GM18870 (cell line): Measurements from ENCODE around the gene FAM240B.

Experiments used
- ATAC-seq: cut with Tn5 transposase; IDR thresholded peaks from one replicate; pipeline ENCODE4 v1.9.1; 2021; ENCODE audit warnings: moderate library complexity; ENCODE audit not compliant: unreplicated experiment

The FAM240B gene

GRCh38 chr9:38720083-38720745 lies at the start of gene FAM240B:
FAM240B (minus strand) TSS chr9:38720133; CDS start chr9:38703999, 16,134 bp downstream.
- ATAC-seq = no peak

GRCh38 chr9:38768351-38768761 lies 48.4 kb upstream of the FAM240B start:
- ATAC-seq = no peak

DNA sequence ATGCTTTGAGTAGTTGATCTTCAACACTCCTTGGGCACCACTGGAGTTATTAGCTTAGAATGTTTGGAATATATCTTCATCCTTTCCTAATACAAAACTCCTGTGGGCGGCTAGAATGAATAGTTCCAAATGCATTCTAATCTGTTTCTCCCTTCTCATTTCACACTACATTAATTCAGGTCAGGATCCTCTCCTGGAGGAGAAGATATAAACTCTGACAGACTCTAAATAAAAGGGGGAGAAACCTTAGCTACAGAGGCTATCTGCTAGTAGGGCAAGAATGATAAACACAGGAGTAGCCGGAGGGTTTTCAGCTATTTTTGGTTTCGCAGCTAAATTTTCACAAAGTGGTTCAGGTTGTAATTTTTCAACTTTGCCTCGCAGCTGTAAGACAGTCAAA lies 45.2 kb upstream of the FAM240B start:
- ATAC-seq = no peak

DNA sequence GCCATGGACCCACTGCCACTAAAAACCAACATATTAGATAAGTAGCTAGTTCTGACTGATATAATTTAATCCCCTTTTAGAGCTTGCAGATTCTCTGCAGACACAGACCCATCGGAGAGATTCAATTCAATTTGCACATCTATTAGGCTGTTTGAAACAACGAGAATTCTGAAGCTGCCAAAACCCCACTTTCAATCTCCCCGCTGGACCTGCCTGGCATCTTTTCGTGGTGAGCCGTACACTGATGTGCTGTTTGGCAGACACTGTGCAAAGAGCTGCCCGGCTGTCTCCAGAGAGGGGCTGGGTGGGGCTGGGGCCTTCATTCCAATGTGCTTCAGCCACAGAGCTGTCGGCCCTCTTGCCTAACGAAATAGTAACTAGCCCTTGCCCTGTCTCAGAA lies 42.1 kb upstream of the FAM240B start:
- no peak for ATAC-seq

GRCh38 chr9:38761339-38761738 lies 41.4 kb upstream of the FAM240B start:
- ATAC-seq = no peak

DNA sequence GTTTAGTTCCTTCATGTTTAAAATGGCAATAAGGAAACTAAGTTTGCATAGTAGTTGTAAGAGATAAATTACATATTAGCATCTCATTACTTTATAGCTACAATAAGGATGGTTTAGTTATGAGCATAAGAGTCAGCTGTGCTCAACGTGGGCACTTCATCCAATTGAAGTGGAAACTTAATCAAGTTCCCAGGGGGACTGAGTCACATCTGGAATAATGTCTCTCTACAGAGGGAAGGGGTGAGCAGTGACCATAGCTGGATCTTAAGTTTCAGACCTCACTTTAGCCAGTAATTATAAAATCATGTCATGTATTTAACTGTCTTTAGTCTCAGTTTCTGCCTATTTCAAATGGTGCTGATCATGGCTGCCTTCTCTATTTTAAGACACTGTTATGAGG lies 36.8 kb upstream of the FAM240B start:
- no peak for ATAC-seq

DNA sequence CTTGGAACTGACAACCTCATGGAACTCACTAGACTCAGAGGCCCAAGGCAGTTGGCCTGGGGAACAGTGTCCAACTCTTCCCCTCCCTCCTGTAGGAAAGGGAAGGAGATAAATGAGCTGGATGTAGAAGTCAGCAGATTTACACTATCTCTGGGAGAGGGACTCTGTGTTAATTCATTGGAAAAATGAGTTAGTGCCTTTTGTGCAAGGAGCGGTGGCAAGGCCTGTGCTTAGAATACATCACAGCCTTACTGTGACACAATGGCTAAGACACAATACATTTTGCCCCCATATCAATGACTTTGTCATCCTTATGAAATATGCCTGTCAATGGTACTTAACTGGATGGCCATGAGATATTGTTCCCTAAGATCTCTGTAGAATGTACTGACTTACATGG lies 28.0 kb upstream of the FAM240B start:
- ATAC-seq = no peak

DNA sequence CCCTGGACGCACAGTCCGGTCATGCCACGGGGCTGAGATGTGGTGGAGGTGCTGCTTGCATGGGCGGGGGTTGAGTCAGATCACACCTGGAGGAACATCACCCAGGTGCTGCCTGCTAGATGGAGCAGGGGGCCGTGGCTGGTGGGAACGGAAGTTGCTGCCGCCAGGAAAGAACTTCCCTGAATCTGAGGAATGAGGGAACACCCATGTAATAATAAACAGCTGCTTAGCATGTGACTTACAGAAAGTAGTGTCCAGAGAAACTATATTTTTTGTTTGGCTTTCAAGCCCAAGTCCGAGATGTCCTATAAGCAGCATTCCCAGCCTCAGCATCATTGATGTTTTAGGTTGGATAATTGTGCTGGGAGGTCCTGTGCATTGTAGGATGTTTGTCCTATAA lies 27.1 kb upstream of the FAM240B start:
- ATAC-seq = no peak

- ATAC-seq = no peak
Observed at GRCh38 chr9:38746303-38746702, 26.4 kb upstream of the FAM240B start.

DNA sequence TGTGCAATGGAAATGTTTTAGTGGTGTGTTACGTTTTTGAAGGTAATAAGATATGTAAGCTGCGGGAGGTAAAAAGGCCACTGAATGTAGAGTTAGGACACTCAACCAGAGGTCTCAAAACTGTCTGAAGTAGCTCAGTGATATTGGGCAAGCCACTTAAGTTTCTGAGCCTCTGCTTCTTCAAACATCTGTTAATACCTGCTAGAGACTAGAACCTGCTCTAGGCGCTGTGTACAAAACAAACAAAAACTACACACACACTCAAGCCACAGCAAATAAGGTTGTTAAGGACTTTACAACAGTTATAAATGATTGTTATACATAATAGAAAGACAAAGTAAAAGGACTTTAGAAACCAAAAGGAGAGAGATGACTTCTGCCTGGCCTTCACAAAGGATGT lies 24.6 kb upstream of the FAM240B start:
- no peak for ATAC-seq

DNA sequence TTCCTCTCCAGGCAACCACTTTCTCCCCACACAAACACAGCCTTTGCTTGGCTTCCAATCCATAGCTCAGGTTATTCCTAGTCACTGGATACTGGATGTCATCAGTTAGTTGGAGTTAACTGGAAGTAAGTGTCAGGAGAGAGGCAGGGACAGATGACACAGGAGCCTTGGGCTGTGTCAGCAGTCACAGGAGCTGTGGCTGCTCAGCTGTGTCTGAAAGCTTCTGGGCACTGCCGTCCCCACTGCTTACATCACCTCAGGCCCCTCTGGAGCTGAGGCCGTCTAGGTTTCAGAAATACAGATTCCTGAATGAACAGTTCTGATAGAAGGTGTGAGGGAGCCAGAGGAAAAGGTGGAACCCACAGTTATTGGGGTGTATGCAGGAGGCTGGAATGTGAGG lies 17.3 kb upstream of the FAM240B start:
- ATAC-seq = no peak

- ATAC-seq = no peak
Observed at GRCh38 chr9:38734831-38735230, 14.9 kb upstream of the FAM240B start.

GRCh38 chr9:38733503-38733902 lies 13.6 kb upstream of the FAM240B start:
- no peak for ATAC-seq

DNA sequence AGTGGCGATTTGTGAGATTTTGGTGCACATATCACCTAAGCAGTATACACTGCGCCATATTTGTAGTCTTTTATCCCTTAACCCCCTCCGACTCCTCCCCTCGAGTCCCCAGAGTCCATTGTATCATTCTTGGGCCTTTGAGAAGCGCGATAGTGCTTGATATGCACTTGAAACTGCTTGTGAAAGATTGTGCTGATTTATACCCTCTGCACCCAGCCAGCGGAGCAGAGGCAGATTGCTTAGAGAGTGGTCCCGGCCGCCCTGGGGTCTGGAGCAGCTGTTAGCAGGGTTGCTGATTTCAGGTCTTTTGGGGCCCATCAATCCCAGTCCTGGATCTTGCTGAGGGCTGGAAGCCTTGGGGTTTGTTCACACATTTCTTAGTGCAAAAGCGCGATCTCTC lies 13.0 kb upstream of the FAM240B start:
- no peak for ATAC-seq

GRCh38 chr9:38727497-38728001 lies 7.6 kb upstream of the FAM240B start:
- no peak for ATAC-seq

DNA sequence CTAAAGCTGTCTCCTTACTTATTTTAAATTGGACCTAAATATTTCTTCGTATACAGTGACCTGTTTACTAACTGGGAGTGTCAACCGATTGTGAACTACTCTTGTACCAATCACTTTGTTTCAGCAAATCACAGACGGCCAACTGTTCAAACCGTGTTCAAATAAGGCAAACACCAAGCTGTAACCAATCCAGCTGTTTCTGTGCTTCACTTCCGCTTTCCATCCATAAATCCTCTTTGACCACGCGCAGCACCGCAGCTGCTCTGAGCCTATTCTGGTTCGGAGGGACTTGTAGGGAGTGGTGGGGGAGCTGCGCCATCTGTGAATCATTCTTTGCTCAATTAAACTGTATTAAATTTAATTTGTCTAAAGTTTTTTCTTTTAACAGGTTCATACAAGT lies 4.8 kb upstream of the FAM240B start:
- no peak for ATAC-seq

DNA sequence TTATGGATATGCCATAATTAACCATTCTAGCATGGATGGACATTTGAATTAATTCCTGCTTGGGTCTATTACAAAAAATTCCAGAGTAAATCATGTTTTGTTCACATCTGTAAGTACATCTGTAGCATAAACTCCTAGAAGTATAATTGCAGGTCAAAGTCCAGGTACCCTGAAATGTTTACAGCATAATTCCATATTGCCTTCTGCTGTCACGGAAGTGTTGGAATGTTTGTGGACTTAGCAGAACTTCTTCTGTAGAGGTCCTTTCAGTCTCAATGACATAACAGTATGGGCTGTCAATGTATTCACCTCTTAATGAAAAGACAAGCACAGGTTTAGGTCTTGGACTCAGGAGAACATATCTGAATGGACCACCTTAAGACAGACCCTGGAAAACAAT lies 1.8 kb downstream of the FAM240B start:
- no peak for ATAC-seq

GRCh38 chr9:38715684-38716083 lies 4.2 kb downstream of the FAM240B start:
- no peak for ATAC-seq

DNA sequence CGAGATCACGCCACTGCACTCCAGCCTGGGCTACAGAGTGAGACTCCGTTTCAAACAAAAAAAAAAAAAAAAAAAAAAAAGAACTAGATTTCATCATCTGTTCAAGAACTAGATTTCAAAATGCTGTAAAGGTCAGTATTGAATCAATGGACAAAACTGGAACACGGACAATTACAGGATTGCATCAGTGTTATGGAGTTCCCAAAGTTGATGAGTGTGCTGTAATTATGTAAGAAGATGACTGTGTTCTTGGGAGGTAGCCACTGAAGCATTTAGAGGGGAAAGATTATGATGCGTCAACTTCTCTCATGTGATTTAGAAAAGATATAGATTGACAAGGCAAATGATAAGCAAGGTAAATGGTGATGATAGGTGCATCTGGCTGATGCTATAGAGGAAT lies 6.5 kb downstream of the FAM240B start:
- no peak for ATAC-seq

- ATAC-seq = no peak
Observed at GRCh38 chr9:38708759-38709158, 11.2 kb downstream of the FAM240B start.

DNA sequence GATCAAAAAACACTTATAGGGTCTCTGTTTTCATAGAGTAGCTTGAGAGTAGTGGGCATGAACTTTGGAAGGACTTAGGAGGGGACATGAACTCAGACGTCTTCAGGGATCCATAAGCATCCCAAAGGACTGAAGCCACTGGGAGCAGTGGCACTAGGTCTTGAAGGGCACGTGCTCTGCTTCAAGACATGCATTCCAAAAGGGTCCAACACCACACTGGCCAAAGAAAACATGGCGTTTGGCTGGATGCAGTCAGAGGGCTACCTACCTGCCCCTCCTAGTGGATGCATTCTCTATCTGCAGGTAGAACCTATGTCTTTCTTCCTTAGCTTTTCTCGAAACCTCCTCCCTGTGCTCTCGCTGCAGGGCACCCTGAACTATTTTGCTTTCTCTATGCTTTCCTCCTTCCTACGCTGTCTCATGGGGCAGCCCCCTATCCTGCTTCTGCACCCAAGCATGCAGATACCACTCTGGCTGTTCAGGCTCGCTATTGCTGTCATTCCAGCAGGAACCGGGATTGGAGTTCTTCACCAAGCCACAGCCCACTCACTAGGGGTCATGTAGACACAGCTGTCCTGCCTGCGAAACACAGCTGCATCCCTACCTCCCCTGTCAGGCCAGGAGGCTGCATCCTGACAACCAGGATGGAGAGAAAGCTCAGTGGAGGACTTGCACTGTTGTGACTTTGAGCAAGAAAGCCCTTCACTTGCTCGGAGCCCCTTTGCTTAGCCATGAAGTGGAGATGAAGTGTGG lies 11.9 kb downstream of the FAM240B start:
- ATAC-seq = no peak

DNA sequence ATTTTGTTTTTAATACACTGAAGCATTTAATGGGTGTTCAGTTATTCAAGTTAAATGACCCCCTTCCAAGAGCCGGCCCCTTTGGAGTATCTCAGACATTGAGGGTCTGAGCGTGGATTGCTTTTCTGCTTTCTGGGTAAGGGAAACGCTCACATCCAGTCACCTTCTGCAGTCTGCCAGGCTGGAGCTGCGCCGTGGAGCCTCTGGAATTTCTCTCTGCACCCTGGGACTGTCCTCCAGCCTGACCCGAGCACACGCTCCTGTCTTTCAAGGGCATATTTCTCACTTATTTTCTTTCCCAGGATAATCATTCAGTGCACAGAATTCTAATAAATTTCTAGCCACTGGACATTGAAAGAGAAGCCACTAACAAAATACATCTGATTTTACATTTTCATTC lies 13.4 kb downstream of the FAM240B start:
- no peak for ATAC-seq
